Peyer's patch (tissue), 4 donors: ENCODE results near the gene SIGLEC6.

Experiments used
- POLR2A ChIP-seq, 2 donors: fragments of 450-650 bp; IDR thresholded peaks; one replicate each; pipeline ENCODE4 v1.5.1; 2017; ENCODE audit warnings: antibody characterized with exemption in 2 of 2, mild to moderate bottlenecking in 2 of 2, moderate library complexity in 2 of 2
- TF ChIP-seq, protein P1 (sequence below), 6 experiments: fragments of 450-650 bp in 4 of 6; fragments of 200-600 bp in 2 of 6; sonication (generic) in 1 of 6; IDR thresholded peaks; one replicate each; pipeline ENCODE4 v1.5.1; 2017 to 2019; ENCODE audit warnings: antibody characterized with exemption in 6 of 6, mild to moderate bottlenecking in 3 of 6, moderate library complexity in 1 of 6

DNA sequence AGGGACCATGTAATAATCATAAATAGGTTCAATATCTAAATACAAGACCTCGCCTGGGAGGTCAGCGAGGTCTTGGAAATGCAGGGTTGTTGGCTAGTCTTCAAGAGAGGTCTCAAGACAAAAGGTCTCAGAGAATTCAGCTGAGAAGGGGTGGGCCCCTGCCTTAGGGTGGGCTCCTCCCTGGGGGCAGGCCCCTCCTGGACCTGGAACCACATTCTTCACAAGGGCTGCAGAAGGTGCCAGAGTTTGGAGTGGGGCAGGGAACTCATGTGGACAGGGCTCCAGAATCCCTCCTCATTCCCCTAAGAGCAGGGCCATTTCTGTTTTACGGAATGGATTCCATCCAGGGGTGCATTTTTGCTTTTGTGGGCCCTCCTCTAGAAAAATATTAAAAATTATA, 43.0 kb downstream of the SIGLEC6 start:
- TF ChIP-seq POLR2A (IDR thresholded peaks at IDR 0.05) = no peak
- TF ChIP-seq, protein P1, sequence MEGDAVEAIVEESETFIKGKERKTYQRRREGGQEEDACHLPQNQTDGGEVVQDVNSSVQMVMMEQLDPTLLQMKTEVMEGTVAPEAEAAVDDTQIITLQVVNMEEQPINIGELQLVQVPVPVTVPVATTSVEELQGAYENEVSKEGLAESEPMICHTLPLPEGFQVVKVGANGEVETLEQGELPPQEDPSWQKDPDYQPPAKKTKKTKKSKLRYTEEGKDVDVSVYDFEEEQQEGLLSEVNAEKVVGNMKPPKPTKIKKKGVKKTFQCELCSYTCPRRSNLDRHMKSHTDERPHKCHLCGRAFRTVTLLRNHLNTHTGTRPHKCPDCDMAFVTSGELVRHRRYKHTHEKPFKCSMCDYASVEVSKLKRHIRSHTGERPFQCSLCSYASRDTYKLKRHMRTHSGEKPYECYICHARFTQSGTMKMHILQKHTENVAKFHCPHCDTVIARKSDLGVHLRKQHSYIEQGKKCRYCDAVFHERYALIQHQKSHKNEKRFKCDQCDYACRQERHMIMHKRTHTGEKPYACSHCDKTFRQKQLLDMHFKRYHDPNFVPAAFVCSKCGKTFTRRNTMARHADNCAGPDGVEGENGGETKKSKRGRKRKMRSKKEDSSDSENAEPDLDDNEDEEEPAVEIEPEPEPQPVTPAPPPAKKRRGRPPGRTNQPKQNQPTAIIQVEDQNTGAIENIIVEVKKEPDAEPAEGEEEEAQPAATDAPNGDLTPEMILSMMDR (IDR thresholded peaks at IDR 0.05) = no peak
